Mesenchymal stem cell (in vitro differentiated cells and primary cell): ENCODE data around the gene TSPYL1.

Experiments used
- DNase-seq: peaks from one replicate; pipeline ENCODE4 v3.0.0-alpha.2; 2013
- H2AFZ ChIP-seq: one replicate; pipeline ENCODE4 v1.6.1; 2013; ENCODE audit warnings: low read depth, mild to moderate bottlenecking, control low read depth, inconsistent platforms, low read length, moderate library complexity
- H2AK5ac ChIP-seq: 2 replicates; pipeline ENCODE4 v1.6.1; 2013; ENCODE audit warnings: low read length, moderate library complexity, mild to moderate bottlenecking, inconsistent platforms; ENCODE audit not compliant: severe bottlenecking
- H2BK120ac ChIP-seq: one replicate; pipeline ENCODE4 v1.6.1; 2013; ENCODE audit warnings: low read depth, mild to moderate bottlenecking, inconsistent platforms, low read length, moderate library complexity
- H2BK12ac ChIP-seq, 2 experiments: one replicate each; pipeline ENCODE4 v1.6.1; 2013; ENCODE audit warnings: inconsistent platforms in 2 of 2, low read length in 2 of 2, mild to moderate bottlenecking in 2 of 2, moderate library complexity in 2 of 2, control low read depth in 1 of 2
- H2BK15ac ChIP-seq: one replicate; pipeline ENCODE4 v1.6.1; 2013; ENCODE audit warnings: mild to moderate bottlenecking, low read depth, inconsistent platforms; ENCODE audit not compliant: poor library complexity, severe bottlenecking
- H2BK5ac ChIP-seq: 2 replicates; pipeline ENCODE4 v1.6.1; 2013; ENCODE audit warnings: low read depth, mild to moderate bottlenecking, low read length, control low read depth, inconsistent platforms; ENCODE audit not compliant: poor library complexity, severe bottlenecking
- H3K14ac ChIP-seq, 2 experiments: one replicate each; pipeline ENCODE4 v1.6.1; 2013; ENCODE audit warnings: inconsistent platforms in 2 of 2, low read length in 2 of 2, control low read depth in 1 of 2, mild to moderate bottlenecking in 1 of 2, moderate library complexity in 1 of 2
- H3K18ac ChIP-seq, 2 experiments: one replicate each; pipeline ENCODE4 v1.6.1; 2013; ENCODE audit warnings: inconsistent platforms in 2 of 2, low read length in 2 of 2, control low read depth in 1 of 2, low read depth in 1 of 2, mild to moderate bottlenecking in 1 of 2
- H3K23ac ChIP-seq, 2 experiments: one replicate each; pipeline ENCODE4 v1.6.1; 2013; ENCODE audit warnings: inconsistent platforms in 2 of 2, low read length in 2 of 2, mild to moderate bottlenecking in 2 of 2, moderate library complexity in 2 of 2, control low read depth in 1 of 2
- H3K27ac ChIP-seq: 2 replicates; pipeline ENCODE4 v1.5.1; 2013; ENCODE audit warnings: mild to moderate bottlenecking, moderate library complexity, low read length, control low read depth, inconsistent platforms; ENCODE audit not compliant: poor library complexity, severe bottlenecking
- H3K27me3 ChIP-seq, 2 experiments: 2 replicates each; pipeline versions ENCODE4 v1.6.1 to v1.7.0; 2013; ENCODE audit warnings: low read length in 2 of 2, mild to moderate bottlenecking in 2 of 2, moderate library complexity in 2 of 2, control low read depth in 1 of 2, inconsistent platforms in 1 of 2; ENCODE audit not compliant: control insufficient read depth in 1 of 2, insufficient read depth in 1 of 2
- H3K36me3 ChIP-seq, 2 experiments: 2 replicates each; pipeline versions ENCODE4 v1.6.1 to v1.7.0; 2013; ENCODE audit warnings: low read length in 2 of 2, control low read depth in 1 of 2, inconsistent platforms in 1 of 2, low read depth in 1 of 2, mild to moderate bottlenecking in 1 of 2; ENCODE audit not compliant: insufficient read depth in 2 of 2, control insufficient read depth in 1 of 2
- H3K4ac ChIP-seq, 2 experiments: one replicate each; pipeline ENCODE4 v1.6.1; 2013; ENCODE audit warnings: inconsistent platforms in 2 of 2, low read length in 2 of 2, mild to moderate bottlenecking in 2 of 2, moderate library complexity in 2 of 2, control low read depth in 1 of 2, low read depth in 1 of 2
- H3K4me1 ChIP-seq: 2 replicates; pipeline ENCODE4 v1.6.1; 2013; ENCODE audit warnings: low read depth, low read length, control low read depth; ENCODE audit not compliant: control insufficient read depth, insufficient read depth
- H3K4me2 ChIP-seq: 2 replicates; pipeline ENCODE4 v1.6.1; 2013; ENCODE audit warnings: low read length, mild to moderate bottlenecking, inconsistent platforms; ENCODE audit not compliant: poor library complexity, severe bottlenecking
- H3K4me3 ChIP-seq, 2 experiments: 2 replicates each; pipeline versions ENCODE4 v1.5.1 to v1.7.0; 2013; ENCODE audit warnings: low read length in 2 of 2, mild to moderate bottlenecking in 2 of 2, control low read depth in 1 of 2, low read depth in 1 of 2; ENCODE audit not compliant: insufficient read depth in 1 of 2
- H3K79me1 ChIP-seq: replicated peaks from 2 replicates; pipeline ENCODE4 v1.6.1; 2013; ENCODE audit warnings: mild to moderate bottlenecking, control low read depth, low read length, inconsistent platforms; ENCODE audit not compliant: poor library complexity, severe bottlenecking
- H3K9ac ChIP-seq: 2 replicates; pipeline ENCODE4 v1.7.0; 2013; ENCODE audit warnings: mild to moderate bottlenecking, low read length, moderate library complexity
- H3K9me3 ChIP-seq: 2 replicates; pipeline ENCODE4 v1.7.0; 2013; ENCODE audit warnings: mild to moderate bottlenecking, low read length; ENCODE audit not compliant: control insufficient read depth
- H4K8ac ChIP-seq: one replicate; pipeline ENCODE4 v1.6.1; 2013; ENCODE audit warnings: inconsistent platforms, mild to moderate bottlenecking, low read length, moderate library complexity
- H4K91ac ChIP-seq: one replicate; pipeline ENCODE4 v1.6.1; 2013; ENCODE audit warnings: mild to moderate bottlenecking, low read length, inconsistent platforms
- WGBS: methylation state at CpG from one replicate; pipeline ENCODE4 v1.1.7; 2013; ENCODE audit warnings: mixed read lengths; 5-methylcytosine and 5-hydroxymethylcytosine counted together

The TSPYL1 gene

DNA sequence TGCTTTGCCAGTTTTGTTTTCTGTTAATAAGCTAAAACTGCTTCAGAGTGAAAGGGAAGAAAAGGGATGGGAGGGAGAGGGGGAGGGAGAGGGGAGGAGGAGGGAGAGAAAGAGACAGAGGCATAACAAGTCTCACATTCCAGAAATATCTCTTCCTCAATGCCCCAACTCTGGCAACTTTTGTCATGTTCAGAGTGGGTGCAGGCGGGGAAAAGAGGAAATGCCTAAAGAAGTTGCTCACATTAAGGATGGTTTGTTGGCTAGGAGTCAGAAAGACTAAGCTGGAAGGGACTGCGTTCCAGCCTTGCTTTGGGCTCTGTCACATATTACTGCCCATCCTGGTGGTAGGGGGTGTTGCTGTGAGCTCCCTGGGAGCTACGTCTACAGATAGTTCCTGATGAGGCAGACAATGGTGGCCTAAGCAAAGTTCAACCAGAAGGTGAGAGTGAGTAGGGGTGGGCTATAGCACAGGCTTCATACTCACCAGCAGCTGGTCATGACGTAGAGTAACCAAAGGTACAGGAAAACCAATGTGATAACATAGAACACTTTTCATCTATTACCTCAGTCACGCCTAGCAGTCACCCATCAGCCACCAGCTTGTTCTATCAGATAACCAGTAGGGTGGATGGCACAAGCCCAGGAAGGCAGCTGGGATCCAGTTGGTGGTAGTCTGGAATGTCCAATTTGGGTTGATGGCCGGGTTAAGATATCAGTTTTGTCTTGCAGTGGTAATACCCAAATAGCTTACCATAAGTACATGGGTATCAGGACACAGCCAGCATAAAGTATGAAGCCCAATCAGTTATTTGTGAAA is 28.0 kb downstream of the TSPYL1 start:
- Histone ChIP-seq H3K9me3 (no peaks in the 10 kb centered on the region), H2AK5ac (peak overlapping the region; percentile 25), H4K91ac (peak overlapping the region; percentile 76), H3K14ac (no peak overlapping the region), H3K4me2 (peak overlapping the region; percentile 65), H3K27me3 (no peaks in the 10 kb centered on the region), H2BK120ac (no peak overlapping the region), H3K79me1 (peaks cover 14% of the 10 kb centered on the region), H3K4me1 (peaks cover 18% of the 10 kb centered on the region), H3K18ac (peak overlapping the region in 1 of 2 experiments; percentile 48), H2BK12ac (peak overlapping the region; percentile 18 to 56), H2AFZ (no peak overlapping the region), H2BK5ac (no peak overlapping the region), H3K23ac (peak overlapping the region in 1 of 2 experiments; percentile 60), H3K9ac (peak overlapping the region; percentile 42), H2BK15ac (no peak overlapping the region), H3K4me3 (peak overlapping the region in 1 of 2 experiments; percentile 97), H3K36me3 (peaks cover 0 to 9% of the 10 kb centered on the region in 2 experiments), H3K27ac (peak overlapping the region; percentile 45), H3K4ac (peak overlapping the region; percentile 11 to 94), H4K8ac (peak overlapping the region; percentile 83)
- WGBS = 10% methylated on average over 3 of the region's 6 CpGs
- peak; percentile 64 for DNase-seq

DNA sequence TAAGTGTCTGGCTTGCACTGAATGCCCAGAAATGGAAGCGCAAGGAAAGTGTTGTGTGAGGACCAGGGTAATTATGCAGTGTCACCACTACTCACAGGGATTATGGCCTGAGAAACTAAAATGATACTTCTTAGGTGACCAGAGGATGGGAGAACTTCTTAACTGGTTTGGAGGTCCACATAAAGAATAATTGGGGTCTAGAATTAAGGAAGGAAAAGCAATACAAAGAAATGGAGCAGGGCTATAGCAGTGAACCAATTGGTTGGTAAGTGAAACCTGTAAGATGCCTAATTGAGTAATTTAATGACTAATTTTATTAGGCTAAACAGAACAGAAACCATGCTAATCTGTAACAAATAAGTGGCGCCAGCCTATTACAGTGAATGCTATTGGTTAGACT is 31.2 kb downstream of the TSPYL1 start:
- WGBS = 98% methylated on average over 1 of the region's 2 CpGs
- no peak overlapping the region for H2BK15ac ChIP-seq
- no peak overlapping the region for H3K4ac ChIP-seq
- H2AFZ ChIP-seq = no peak overlapping the region
- no peak overlapping the region for H3K27ac ChIP-seq
- no peak overlapping the region for H4K8ac ChIP-seq
- peaks cover 0 to 9% of the 10 kb centered on the region in 2 experiments for H3K36me3 ChIP-seq
- no peak overlapping the region for H2BK120ac ChIP-seq
- H3K79me1 ChIP-seq = peaks cover 14% of the 10 kb centered on the region
- no peak overlapping the region for H2BK12ac ChIP-seq
- no peak overlapping the region for H3K18ac ChIP-seq
- H4K91ac ChIP-seq = no peak overlapping the region
- H2AK5ac ChIP-seq = no peak overlapping the region
- H3K27me3 ChIP-seq = no peaks in the 10 kb centered on the region
- no peak for DNase-seq
- H3K23ac ChIP-seq = no peak overlapping the region
- no peaks in the 10 kb centered on the region for H3K9me3 ChIP-seq
- H3K4me3 ChIP-seq = no peak overlapping the region
- H3K14ac ChIP-seq = no peak overlapping the region
- no peak overlapping the region for H3K4me2 ChIP-seq
- peaks cover 18% of the 10 kb centered on the region for H3K4me1 ChIP-seq
- no peak overlapping the region for H2BK5ac ChIP-seq
- H3K9ac ChIP-seq = no peak overlapping the region

DNA sequence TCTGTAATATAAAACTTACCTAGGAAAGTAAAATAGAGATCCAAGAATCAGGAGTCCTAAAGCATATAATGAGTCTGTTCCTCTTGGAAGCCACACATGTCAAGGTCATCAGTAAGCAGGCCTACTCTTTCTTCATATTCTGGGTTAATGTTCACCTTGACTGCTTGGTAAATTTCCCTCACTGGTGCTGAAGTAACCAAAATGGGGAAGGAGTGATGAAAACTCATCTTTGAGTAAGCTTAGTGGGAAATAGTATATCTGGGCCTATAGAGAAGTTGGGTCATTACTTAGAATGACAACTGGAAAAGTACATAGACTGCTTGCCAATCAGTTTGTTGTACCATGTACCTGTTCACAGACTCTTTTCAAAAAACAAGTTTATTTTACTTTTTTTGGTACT is 32.4 kb downstream of the TSPYL1 start:
- Histone ChIP-seq H2AFZ (no peak overlapping the region), H3K4me1 (peaks cover 10% of the 10 kb centered on the region), H3K23ac (no peak overlapping the region), H3K18ac (no peak overlapping the region), H2AK5ac (no peak overlapping the region), H2BK5ac (no peak overlapping the region), H3K9ac (no peak overlapping the region), H4K91ac (no peak overlapping the region), H3K79me1 (peaks cover 10% of the 10 kb centered on the region), H3K4me3 (no peak overlapping the region), H3K27ac (no peak overlapping the region), H3K36me3 (peaks cover 0 to 7% of the 10 kb centered on the region in 2 experiments), H3K4me2 (no peak overlapping the region), H2BK15ac (no peak overlapping the region), H2BK120ac (no peak overlapping the region), H3K9me3 (no peaks in the 10 kb centered on the region), H4K8ac (no peak overlapping the region), H3K14ac (no peak overlapping the region), H3K27me3 (no peaks in the 10 kb centered on the region), H2BK12ac (no peak overlapping the region), H3K4ac (no peak overlapping the region)
- DNase-seq = no peak

DNA sequence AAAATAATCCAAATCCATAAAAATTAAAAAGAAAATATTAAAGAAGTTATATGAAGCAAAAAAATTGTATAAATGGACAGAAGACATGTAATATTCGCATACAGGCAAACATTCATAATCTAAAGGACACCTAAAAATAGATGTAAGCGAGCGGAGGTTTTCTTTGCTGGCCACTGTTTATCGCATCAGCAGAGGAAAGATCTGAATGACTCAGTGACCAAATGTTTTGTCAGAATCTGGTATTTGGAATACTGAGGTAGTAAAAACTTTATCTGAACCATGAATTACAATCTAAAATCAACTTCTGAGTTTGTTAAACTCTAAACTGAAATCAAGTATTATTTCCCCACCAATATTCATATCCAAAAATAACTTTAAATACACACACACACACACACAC is 33.6 kb downstream of the TSPYL1 start:
- H3K27me3 ChIP-seq = no peaks in the 10 kb centered on the region
- peaks cover 5% of the 10 kb centered on the region for H3K79me1 ChIP-seq
- no peak overlapping the region for H3K14ac ChIP-seq
- no peak overlapping the region for H2BK12ac ChIP-seq
- peaks cover 5% of the 10 kb centered on the region for H3K4me1 ChIP-seq
- H2BK15ac ChIP-seq = no peak overlapping the region
- H3K36me3 ChIP-seq = no peaks in the 10 kb centered on the region
- H4K8ac ChIP-seq = no peak overlapping the region
- no peak overlapping the region for H2BK120ac ChIP-seq
- no peak overlapping the region for H3K9ac ChIP-seq
- WGBS = no CpG with 5 or more reads among the region's 4 CpGs
- H3K4me3 ChIP-seq = no peak overlapping the region
- H3K18ac ChIP-seq = no peak overlapping the region
- peak; percentile 74 for DNase-seq
- no peak overlapping the region for H3K27ac ChIP-seq
- H4K91ac ChIP-seq = no peak overlapping the region
- no peaks in the 10 kb centered on the region for H3K9me3 ChIP-seq
- no peak overlapping the region for H3K4me2 ChIP-seq
- H2AK5ac ChIP-seq = no peak overlapping the region
- no peak overlapping the region for H3K23ac ChIP-seq
- H3K4ac ChIP-seq = no peak overlapping the region
- H2BK5ac ChIP-seq = no peak overlapping the region
- H2AFZ ChIP-seq = no peak overlapping the region
